Activated naive CD8-positive, alpha-beta T cell treated with anti-CD3 and anti-CD28 coated beads, Interleukin-2, amount 50 U/mL, for 16 hours (primary cell): ENCODE data around the gene NDFIP2.
A peak's percentile ranks its signal among the peaks of the same experiment; 100 is the strongest.

Experiments used
- DNase-seq: peaks from one replicate; pipeline ENCODE4 v3.0.0-alpha.2; 2020; ENCODE audit warnings: low read depth, low spot score

Gene NDFIP2

DNA sequence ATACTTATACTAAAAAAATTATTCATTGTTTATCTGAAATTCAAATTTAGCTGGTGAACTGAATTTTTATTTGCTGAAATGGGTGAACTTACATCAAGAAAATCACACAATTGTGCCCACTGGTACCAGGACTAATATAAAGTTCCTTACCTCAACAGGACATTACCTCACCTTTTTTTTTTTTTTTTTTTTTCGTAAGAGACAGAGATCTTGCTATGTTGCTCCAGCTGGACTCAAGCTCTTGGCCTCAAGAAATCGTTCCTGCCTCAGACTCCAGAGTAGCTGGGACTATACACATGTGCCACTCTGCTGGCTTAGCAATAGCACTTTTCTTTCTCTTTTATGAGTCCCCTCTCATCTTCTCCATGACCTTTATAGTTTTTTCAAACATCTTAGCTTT is 22.5 kb upstream of the NDFIP2 start:
- DNase-seq, result no peak

DNA sequence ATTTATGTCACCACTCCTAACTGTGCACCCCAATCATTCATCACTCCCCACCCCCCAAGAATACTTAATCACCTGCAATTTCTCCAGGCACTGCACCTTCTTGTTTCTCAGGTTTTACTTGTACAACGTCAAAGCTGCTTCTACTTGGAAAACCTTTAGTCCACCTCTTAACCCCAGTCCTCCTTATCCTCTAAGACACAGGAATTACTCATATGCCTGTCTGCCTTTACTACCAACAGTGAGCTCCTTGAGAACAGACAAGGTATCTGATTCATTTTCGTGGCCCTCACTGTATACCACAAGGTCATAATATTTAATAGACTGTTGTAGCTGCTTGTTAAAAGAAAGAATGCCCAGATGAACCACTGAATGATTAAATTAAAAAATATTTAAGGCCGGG is 21.0 kb upstream of the NDFIP2 start:
- no peak for DNase-seq

DNA sequence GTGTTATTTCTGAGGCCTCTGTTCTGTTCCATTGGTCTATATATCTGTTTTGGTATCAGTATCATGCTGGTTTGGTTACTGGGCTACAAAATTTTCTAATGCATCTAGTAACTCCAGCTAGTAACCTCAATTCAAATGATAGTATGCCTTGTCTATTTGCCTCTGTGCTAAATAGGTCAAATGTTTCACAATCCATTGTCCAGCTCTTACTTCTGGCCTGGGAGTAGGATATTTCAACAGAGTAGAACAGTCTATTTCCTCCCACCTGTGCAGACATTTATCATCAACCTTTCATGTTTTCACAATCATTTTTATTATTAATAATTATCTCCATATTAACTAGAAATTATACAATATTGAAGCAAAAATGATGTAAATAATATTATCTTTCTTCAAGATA is 18.1 kb upstream of the NDFIP2 start:
- no peak for DNase-seq

DNA sequence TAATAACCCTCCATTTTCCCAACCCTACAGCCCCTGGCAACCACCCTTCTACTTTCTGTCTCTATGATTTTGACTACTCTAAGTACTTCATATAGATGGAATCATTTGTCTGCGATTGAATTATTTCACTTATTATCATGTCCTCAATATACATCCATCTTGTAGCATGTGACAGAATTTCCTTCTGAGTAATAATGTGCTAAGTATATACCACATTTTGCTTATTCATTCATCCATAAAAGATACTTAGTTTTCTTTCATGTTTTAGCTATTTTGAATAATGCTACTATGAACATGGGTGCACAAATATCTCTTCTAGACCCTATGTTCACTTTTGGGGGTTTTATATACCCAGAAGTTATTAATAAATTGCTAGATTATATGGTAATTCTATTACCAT is 17.4 kb upstream of the NDFIP2 start:
- DNase-seq, result no peak

DNA sequence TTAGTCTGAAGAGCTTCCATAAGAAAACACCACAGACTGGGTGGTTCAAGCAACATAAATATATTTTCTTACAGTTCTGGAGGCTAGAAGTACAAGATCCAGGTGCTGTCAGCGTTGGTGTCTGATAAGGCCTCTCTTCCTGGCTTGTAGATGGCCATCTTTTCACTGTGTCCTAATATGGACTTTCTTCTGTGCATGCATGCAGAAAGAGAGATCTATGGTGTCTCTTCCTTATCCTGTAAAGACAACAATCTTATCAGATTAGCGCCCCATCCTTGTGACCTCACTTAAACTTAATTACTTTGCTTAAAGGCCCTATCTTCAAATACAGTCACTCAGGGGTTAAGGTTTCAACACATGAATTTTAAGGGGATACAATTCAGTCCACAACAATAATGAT is 14.1 kb upstream of the NDFIP2 start:
- DNase-seq, result no peak

DNA sequence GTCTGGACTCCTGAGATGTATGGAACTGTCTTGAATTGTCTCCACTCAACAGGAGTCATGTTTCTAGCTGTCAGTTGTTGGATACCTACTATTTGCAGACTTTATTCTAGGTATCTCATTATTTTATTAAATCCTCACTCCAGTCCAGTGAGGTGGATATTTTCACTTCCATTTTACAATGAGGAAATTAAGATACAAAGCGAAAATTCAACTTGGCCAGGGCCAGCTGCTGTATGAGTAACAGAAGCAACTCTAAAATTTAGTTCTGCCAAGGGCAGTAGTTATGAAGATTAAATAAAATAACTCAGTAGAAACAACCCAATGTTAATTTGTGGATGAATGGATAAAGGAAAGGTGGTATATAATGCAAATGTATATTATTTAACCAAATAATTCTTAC is 12.6 kb upstream of the NDFIP2 start:
- DNase-seq, result no peak

DNA sequence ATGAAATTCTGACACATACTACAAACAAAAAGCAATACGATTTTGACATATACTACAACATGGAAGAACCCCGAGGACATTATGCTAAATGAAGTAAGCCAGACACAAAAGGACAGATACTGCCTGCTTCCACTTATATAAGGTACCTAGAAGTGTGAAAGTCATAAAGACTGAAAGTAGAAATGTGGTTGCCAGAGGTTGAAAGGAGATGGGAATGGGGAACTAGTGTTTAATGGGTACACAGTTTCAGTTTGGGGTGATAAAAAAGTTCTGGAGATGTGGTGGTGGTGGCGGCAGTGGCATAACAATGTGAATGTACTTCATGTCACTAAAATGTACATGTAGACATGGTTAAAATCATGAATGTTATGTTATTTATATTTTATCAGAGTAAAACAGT is 12.1 kb upstream of the NDFIP2 start:
- DNase-seq, result no peak

DNA sequence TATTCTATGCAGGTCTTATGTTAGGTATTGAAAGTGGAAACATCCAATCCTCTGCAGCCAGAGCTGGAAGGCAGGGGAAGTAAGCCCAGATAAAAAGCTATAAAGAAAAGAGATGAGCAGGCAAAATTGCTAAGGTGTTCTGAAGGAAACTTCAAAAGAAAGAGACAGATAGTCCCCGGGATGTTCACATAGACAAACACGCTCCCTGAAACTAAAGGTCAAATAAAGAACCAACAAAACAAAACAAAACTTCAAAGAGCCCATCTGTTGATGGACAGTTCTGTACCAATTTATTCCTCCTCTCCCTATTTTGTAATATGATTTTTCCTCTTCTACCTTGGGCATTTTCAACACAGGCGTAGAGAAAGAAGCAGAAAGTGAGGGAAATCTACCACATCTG is 11.3 kb upstream of the NDFIP2 start:
- no peak for DNase-seq

DNA sequence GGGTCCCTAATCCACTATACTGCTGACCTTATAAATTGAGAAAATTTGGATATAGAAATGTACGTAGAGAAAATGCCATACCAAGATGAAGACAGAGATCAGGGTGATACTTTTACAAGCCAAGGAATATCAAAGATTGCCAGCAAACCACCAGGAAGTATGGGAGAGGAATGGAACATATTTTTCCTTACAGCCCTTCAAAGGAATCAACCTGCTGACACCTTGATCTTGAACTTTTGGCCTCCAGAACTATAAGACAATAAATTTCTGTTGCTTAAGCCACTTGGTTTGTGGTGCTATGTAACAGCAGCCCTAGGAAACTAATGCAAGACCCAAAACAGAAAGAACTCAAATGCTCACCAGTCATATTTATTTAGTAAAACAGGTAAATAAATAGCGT is 10.3 kb upstream of the NDFIP2 start:
- no peak for DNase-seq

DNA sequence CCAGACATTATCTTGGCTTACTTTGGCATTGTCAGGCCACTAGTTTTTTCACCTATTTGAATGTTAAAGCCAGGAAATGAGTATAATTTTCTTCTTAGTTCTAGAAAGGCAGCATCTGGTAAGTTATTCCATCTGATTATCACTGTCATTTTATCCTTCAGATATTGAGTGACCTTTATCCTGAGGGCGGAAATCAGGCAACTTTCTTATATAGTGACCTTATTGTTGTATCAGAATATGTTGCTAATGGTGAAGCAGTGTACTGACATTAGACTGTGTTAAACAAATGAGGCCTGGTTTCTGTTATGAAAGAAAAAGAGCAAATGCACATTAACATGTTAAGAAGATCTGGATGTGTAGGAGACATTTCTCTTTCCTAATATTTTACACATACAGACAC is 5.4 kb upstream of the NDFIP2 start:
- DNase-seq, result no peak

DNA sequence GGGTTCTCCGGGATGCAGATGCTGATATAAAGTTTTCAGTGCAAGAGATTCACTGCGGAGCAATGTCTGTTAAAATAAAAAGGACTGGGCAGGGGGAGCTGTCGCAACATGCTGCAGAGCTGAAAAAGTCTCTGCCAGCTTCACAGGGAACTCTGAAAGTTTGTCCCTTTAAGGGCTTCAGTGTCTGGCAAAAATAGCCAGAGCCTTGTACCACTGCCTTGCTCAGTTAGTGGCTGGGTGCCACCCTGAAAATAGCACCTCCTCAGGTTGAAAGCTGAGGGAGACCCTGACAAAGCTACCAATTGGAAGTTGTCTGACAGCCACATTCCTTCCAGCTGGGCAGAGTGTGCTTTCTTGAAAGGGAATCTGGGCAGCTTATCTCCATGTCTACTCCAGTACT is 3.0 kb upstream of the NDFIP2 start:
- DNase-seq, result no peak

DNA sequence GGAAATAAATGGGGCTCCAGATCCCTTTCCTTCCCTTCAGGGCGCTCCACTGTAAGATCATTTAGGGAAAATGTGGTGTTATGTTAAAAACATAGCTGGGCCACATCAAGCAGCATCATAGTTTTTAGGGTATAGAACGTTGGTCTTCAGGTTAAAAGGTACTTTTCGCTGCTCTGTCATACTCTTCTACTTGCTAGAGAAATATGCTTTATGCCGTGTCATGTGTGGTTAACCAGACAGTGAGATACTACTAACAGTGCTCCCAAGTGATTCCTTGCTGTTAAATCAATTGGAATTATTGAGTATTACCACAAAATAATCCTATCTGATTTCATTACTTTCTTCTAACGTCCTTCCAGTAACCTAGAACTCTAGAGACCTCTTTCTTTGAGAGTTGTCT is 1.1 kb upstream of the NDFIP2 start:
- no peak for DNase-seq

DNA sequence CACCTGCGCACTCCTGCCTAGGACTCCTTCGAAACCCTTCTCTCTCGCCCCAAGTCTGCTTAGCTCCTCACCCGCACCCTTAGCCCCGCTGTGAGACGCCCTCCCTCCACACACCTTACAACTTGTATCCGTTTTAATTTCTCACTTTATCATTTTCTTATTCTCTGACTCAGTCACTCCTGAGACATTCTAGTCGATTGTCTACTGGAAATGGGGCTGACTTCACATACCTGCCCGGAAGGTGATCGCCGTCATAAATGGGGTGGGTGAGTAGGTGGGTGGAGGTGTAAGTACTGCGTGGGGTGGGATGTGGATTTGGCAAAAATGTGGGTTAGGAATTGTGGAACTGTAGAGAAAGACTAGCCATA is 714 bp downstream of the NDFIP2 start:
- DNase-seq, result peak; percentile 34

DNA sequence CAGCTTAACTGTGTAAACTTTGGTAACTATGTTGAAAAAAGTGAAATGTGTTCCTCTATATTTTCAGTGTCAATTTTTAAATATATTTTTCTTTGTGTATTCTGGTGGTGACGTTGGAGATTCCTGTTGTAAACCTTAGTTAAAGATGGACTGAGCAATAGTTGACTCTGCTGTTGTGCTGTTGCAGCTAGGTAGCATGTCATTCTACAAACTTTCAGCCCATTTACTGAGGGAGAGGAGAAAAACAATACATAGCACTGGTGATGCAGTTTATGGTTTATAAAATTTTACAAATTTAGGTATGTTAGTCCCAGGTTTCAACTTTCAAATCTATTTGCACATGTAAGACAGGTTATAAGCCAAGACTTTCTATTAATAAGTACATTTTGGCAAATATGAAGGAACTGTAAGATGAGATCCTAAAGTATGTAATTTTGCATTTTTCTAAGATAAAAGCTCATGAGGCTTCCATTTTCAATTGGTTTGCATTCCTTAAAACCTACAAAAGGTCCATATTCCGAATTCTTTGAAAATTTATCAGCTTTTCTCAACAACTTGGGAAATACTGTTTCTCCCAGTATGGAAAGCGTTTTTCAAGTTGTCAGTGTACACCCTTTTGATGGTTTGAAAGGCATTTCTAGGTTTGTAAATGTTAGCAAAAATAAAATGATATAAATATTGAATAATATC is 1.5 kb downstream of the NDFIP2 start:
- DNase-seq, result no peak

DNA sequence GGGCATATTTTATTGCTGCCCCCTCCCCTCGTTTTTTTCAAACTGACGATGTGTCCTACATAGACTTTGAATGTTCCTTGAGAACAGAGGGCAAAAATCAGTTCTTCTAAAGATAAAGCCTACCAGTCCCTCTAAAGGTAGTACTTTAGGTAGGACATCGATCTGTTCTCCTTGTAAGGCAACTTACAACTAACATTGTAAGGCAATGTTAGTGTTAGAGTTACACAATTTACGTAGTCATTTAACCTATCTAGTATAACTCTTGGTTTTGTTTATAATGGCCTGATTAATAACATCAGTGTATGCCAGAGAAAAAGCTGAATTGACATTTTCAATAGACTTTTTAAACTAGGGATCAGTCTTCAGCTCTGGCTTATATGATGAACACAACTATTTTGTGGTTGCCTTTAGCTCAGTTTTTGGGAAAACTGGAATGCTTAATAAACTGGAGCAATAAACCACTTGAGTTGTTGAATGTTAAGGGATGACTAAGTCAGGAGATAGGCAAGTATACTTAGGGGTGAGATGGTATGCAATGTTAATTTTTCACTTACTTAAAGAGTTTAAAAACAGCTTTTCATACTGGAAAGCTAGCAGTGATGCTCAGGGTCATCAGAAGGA is 2.2 kb downstream of the NDFIP2 start:
- no peak for DNase-seq

DNA sequence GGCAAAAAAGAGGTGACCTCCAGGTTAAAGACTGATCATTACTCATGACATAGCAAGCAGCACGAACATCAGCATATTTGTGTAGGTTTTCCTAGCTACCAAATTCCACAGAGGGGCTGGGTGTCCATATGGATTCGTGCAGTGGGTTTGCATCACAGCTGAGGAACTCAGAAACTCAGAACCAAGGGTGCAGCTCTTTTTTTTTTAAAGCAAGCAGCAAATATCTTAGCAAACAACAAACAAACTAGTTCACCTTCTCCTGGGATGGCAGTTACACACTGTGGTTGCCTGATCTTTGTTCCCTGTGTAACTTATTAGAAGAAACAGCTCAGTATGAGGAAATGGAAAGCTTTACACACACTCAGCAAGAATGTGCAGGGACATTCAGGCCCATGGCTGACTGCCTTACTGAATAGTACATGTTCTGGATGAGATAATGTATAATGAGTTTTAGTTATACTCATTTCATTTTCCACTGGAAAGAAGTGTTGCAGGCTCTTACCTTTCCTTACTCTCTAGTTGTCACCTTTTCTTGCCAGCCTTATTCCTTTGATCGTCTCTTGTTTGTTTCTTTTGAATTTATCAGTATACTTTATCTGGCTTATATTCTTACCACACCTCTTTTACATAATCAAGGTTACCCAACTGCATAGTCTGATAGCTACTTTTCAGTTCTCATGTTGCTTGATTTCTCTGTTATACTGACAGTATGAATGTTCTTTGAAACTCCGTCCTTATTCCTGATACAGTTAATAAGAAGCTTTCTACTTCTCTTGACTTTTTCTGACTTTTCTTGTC is 4.3 kb downstream of the NDFIP2 start:
- DNase-seq, result no peak

DNA sequence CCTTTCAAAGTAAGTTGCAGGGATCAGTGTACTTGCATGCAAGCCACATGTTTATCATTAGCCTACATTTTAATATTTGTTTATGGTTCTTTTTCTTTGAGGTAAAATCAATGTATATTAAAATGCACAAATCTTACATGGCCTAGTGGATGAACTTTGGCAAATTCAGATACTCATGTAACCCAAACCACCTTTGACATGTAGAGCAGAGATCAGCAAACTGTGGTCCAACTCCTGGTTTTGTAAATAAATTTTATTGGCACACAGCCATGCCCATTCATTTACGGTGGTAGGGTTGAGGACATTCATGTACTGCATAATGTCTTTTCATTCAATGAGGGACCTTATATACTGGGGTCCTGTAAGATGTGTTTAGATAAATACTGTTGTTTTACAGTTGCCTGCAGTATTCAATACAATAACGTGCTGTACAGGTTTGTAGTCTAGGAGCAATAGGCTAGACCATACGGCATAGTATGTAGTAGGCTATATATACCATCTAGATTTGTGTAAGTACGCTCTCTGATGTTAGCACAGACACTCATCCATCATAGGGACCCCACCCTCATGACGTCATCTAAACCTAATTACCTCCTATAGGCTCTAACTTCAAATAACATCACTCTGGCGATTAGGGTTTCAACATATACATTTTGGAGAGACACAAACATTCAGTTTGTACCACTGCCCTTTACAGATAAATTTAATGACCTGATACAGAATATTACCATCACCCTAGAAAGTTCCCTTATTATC is 5.7 kb downstream of the NDFIP2 start:
- no peak for DNase-seq

DNA sequence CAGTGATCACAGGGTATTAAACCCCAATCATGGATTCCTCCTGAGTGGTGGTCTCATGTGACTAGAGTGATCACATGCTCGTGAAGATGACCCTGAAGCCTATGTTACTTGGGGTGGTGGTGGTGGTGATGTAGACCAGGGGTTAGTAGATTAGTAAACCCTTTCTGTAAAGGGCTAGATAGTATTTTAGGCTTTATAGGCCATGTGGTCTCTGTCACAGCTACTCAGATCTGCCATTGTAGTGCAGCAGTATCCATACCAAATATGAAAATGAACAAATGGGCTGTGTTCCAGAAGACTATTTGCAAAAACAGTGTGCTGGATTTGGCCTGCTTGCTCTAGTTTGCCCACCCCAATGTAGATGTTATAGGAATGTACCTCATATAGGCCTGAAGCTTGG is 9.4 kb downstream of the NDFIP2 start:
- DNase-seq, result no peak

DNA sequence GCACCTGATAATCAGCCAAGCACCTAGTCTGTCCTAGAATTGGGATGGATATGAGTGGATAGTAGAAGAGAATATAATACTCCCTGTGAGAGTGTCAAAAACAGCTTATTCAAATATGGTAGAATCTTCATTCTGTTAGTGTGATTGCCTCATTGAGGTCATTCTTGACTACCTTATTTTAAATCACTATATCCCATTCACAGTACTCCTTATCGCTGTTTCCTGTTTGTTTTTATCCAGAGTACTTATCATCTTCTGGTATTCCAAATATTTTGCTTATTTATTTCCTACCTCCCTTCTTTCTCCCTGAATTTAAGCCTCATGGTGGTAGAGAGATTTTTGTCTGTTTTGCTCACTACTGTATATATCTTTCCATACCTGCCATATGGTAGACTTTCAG is 9.9 kb downstream of the NDFIP2 start:
- no peak for DNase-seq

DNA sequence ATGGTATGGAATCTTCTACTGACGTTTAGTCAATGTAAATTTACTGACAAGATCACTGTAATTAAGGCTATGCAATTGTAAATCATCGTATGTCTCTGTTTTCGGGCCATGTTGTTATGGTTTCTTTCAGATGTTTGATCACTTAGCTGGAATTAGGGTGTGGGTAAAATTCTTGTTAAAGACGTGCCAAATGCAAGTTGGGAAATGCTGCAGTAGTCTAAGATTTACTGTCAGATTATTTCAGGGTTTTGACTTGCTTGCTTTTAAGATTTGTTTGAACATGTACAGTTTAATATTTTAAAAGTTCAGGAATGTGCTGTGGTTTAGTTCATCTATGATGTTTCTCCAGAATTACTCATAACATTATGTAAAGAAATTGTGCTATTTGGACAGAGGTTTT is 10.8 kb downstream of the NDFIP2 start:
- DNase-seq, result no peak

DNA sequence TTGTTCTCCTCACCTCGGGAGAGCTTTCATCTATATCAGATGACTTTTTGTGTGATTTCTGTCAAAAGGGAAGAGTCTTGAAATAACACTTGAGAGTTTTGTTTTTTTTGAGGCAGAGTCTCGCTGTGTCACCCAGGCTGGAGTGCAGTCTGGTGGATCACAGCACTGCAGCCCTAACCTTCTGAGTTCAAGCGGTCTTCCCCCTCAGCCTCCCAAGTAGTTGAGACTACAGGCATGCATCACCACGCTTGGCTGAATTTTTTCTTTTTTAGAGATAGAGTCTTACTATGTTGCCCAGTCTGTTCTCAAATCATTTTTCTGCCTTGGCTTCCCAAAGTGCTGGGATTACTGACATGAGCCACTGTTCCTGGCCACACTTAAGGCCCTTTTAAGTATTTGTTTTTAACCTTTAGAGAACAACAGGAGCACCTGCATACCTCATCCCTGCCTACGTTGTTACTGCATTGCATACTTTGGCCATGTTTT is 11.4 kb downstream of the NDFIP2 start:
- DNase-seq, result no peak

DNA sequence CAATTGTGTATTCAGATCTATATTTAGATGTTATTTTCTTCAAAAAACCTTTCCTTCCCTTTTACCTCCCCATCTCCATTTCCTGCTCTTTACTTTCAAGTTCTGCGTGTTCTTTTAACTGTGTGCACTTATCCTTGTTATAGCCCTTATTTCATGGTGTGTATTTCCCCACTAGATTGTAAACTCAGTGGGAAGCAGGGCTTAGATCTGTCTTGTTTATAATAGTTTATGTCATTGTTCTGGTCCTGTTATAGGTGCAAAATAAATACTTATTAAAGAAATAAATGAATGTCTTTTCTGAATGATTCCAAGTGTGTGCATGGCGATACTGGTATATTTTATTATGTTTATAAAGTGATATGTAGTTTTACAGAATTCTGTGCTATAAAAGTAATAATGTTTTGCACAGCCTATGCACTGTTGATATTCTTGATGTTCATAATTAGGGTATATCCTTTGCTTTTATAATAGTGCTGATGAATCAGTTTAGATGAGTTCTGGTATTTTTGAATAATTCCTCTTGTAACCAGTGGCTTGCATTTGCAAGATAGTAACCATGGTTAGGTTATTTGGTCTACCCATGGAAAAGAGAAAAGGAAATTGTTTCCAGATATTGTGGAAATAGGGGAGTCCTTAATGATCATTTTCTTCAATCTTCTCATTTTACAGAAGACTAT is 12.1 kb downstream of the NDFIP2 start:
- DNase-seq, result no peak
